GM12878 (cell line): ENCODE data around the gene CCDC3.

Source experiments
- EP300 ChIP-seq, 2 experiments: fragments of 150-350 bp in 1 of 2; IDR thresholded peaks; 2 replicates each; pipeline ENCODE4 v1.6.1; 2011 to 2012; ENCODE audit warnings: low read depth in 2 of 2, low read length in 2 of 2, borderline replicate concordance in 1 of 2, improper control_type of control experiment in 1 of 2, inconsistent platforms in 1 of 2; ENCODE audit not compliant: control insufficient read depth in 1 of 2
- EZH2 ChIP-seq: IDR thresholded peaks from 2 replicates; pipeline ENCODE4 v1.6.1; 2012; ENCODE audit warnings: low read depth, mild to moderate bottlenecking, control low read depth, inconsistent platforms, low read length, borderline replicate concordance; ENCODE audit not compliant: control insufficient read depth
- FOXK2 ChIP-seq: fragments of 450-650 bp; IDR thresholded peaks from 2 replicates; pipeline ENCODE4 v1.6.1; 2017; ENCODE audit warnings: mild to moderate bottlenecking, moderate library complexity
- GABPA ChIP-seq: IDR thresholded peaks from 2 replicates; pipeline ENCODE4 v1.6.1; 2014; ENCODE audit warnings: antibody characterized with exemption, low read depth, mild to moderate bottlenecking, inconsistent platforms
- MYC ChIP-seq: IDR thresholded peaks from 2 replicates; pipeline ENCODE4 v1.6.1; 2011; ENCODE audit warnings: mild to moderate bottlenecking, low read length, moderate library complexity, inconsistent platforms; ENCODE audit not compliant: insufficient read depth, insufficient replicate concordance, insufficient read length, severe bottlenecking
- POLR2AphosphoS5 ChIP-seq: IDR thresholded peaks from 2 replicates; pipeline ENCODE4 v1.6.1; 2011; ENCODE audit warnings: mild to moderate bottlenecking, low read length, inconsistent platforms
- SMC3 ChIP-seq: IDR thresholded peaks from 2 replicates; pipeline ENCODE4 v1.6.1; 2011; ENCODE audit warnings: low read length, improper control_type of control experiment, borderline replicate concordance
- SP1 ChIP-seq: IDR thresholded peaks from one replicate; pipeline ENCODE4 v1.6.1; 2011; ENCODE audit warnings: low read depth, low read length
- TCF7 ChIP-seq: IDR thresholded peaks from 2 replicates; pipeline ENCODE4 v1.6.1; 2014; ENCODE audit warnings: antibody characterized with exemption, borderline replicate concordance
- ZNF384 ChIP-seq: IDR thresholded peaks from 2 replicates; pipeline ENCODE4 v1.6.1; 2012; ENCODE audit warnings: low read depth, mild to moderate bottlenecking, low read length, improper control_type of control experiment, borderline replicate concordance
- TF ChIP-seq, protein P1 (sequence below): IDR thresholded peaks from 2 replicates; pipeline ENCODE4 v1.6.1; 2011; ENCODE audit warnings: low read depth, mild to moderate bottlenecking, low read length, moderate library complexity, borderline replicate concordance; ENCODE audit errors: extremely low read depth
- TF ChIP-seq, protein P2 (sequence below): IDR thresholded peaks from 2 replicates; pipeline ENCODE4 v1.6.1; 2012; ENCODE audit warnings: low read depth, low read length, improper control_type of control experiment
- TF ChIP-seq, protein P3 (sequence below), 3 experiments: IDR thresholded peaks in 2 of 3; conservative IDR thresholded peaks in 1 of 3; 2 replicates each; pipeline ENCODE4 v1.5.1; 2011; ENCODE audit warnings: low read depth in 3 of 3, low read length in 3 of 3, mild to moderate bottlenecking in 3 of 3, control low read depth in 2 of 3, moderate library complexity in 2 of 3, inconsistent platforms in 1 of 3, mixed read lengths in 1 of 3; ENCODE audit not compliant: control insufficient read depth in 2 of 3, insufficient read depth in 1 of 3; ENCODE audit errors: extremely low read depth in 1 of 3

DNA sequence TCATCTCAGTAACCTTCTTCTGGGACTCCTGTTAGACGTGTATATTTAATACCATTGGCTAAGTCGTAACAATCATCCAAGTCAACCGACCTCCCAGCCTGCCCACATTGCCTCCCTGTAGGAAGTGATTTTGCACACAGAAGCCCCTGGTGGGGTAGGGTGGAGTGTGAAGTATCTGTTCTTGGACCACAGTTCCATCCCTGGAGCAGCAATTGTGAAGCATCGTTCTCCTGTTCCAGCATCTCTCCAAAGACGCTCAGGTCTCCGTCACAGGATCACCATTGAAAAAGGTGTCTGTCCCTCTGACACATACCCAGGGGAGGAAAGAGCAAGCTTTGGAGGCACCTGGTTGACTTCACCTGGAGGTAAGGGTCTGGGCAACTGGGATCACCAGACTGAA lies 72.9 kb downstream of the CCDC3 start:
- no peak for TF ChIP-seq EZH2
- no peak for TF ChIP-seq SP1
- TF ChIP-seq, protein P1, sequence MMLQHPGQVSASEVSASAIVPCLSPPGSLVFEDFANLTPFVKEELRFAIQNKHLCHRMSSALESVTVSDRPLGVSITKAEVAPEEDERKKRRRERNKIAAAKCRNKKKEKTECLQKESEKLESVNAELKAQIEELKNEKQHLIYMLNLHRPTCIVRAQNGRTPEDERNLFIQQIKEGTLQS = no peak
- no peak for TF ChIP-seq MYC
- no peak for TF ChIP-seq POLR2AphosphoS5
- TF ChIP-seq SMC3 = no peak
- no peak for TF ChIP-seq EP300 (IDR thresholded peaks at IDR 0.05; ENCODE audit: borderline replicate concordance in 1 of 2, control insufficient read depth in 1 of 2, low read depth in 2 of 2, low read length in 2 of 2)
- TF ChIP-seq, protein P2, sequence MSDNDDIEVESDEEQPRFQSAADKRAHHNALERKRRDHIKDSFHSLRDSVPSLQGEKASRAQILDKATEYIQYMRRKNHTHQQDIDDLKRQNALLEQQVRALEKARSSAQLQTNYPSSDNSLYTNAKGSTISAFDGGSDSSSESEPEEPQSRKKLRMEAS = no peak
- TF ChIP-seq, protein P3, sequence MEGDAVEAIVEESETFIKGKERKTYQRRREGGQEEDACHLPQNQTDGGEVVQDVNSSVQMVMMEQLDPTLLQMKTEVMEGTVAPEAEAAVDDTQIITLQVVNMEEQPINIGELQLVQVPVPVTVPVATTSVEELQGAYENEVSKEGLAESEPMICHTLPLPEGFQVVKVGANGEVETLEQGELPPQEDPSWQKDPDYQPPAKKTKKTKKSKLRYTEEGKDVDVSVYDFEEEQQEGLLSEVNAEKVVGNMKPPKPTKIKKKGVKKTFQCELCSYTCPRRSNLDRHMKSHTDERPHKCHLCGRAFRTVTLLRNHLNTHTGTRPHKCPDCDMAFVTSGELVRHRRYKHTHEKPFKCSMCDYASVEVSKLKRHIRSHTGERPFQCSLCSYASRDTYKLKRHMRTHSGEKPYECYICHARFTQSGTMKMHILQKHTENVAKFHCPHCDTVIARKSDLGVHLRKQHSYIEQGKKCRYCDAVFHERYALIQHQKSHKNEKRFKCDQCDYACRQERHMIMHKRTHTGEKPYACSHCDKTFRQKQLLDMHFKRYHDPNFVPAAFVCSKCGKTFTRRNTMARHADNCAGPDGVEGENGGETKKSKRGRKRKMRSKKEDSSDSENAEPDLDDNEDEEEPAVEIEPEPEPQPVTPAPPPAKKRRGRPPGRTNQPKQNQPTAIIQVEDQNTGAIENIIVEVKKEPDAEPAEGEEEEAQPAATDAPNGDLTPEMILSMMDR (IDR thresholded peaks at IDR 0.05 in 2 of 3, conservative IDR thresholded peaks at IDR 0.05 in 1 of 3; ENCODE audit: control insufficient read depth in 2 of 3, extremely low read depth in 1 of 3, insufficient read depth in 1 of 3, low read depth in 3 of 3, low read length in 3 of 3) = no peak
- TF ChIP-seq GABPA = no peak
- TF ChIP-seq FOXK2 = no peak
- TF ChIP-seq ZNF384 = no peak
- TF ChIP-seq TCF7 = no peak
